Endothelial cell of umbilical vein (primary cell): ENCODE measurements around the gene ZNF385C. TPM values are rescaled to one million over a fixed set of nuclear protein-coding genes. Genes with fewer than 3 reads are reported as not detected.

Source experiments
- BruUV-seq: library from RNA; stranded (reverse); fragments of 400-500 nt; replicated peaks from 2 replicates; lab custom pipeline; 2021; lab: Mats Ljungman, UMichigan
- CTCF ChIA-PET: fragments of 300-600, 350-600 bp; sonication (Branson Sonifier 250); formaldehyde crosslinking; loops from one replicate; lab custom pipeline; 2021; ENCODE audit warnings: antibody characterized with exemption, inconsistent platforms; lab: Charles Lee
- POLR2A ChIA-PET: fragments of 300-600, 350-600 bp; sonication (Branson Sonifier 250); formaldehyde crosslinking; loops from one replicate; lab custom pipeline; 2021; ENCODE audit warnings: antibody characterized with exemption, inconsistent platforms; lab: Charles Lee
- DNase-seq: peaks from one replicate; pipeline ENCODE4 v3.0.0-alpha.2; 2011; ENCODE audit warnings: low read depth, low spot score
- FAIRE-seq: peaks from 2 replicates; lab custom pipeline; 2011; peaks lifted over from hg19 to GRCh38; lab: Jason Lieb, UNC
- H2AFZ ChIP-seq: 2 replicates; pipeline ENCODE4 v1.6.0; 2012; ENCODE audit warnings: low read depth, low read length, control low read depth, inconsistent platforms
- H3K27ac ChIP-seq: 2 replicates; pipeline ENCODE4 v1.5.1; 2011; ENCODE audit warnings: low read depth, mild to moderate bottlenecking, control low read depth, low read length, moderate library complexity; ENCODE audit not compliant: insufficient read depth
- H3K27me3 ChIP-seq, 2 experiments: 2 replicates each; pipeline versions ENCODE4 v1.6.0 to v1.6.1; 2011; ENCODE audit warnings: low read length in 2 of 2, mixed read lengths in 1 of 2; ENCODE audit not compliant: control insufficient read depth in 2 of 2, insufficient read depth in 2 of 2
- H3K36me3 ChIP-seq, 2 experiments: 2 replicates in 1 of 2; 3 replicates in 1 of 2; pipeline ENCODE4 v1.5.1; 2011; ENCODE audit warnings: low read length in 2 of 2, mild to moderate bottlenecking in 1 of 2, moderate library complexity in 1 of 2; ENCODE audit not compliant: control insufficient read depth in 2 of 2, insufficient read depth in 2 of 2; ENCODE audit errors: extremely low read depth in 1 of 2
- H3K4me1 ChIP-seq: 3 replicates; pipeline ENCODE4 v1.5.1; 2011; ENCODE audit warnings: mild to moderate bottlenecking, low read length; ENCODE audit not compliant: control insufficient read depth, insufficient read depth; ENCODE audit errors: extremely low read depth
- H3K4me2 ChIP-seq: 2 replicates; pipeline ENCODE4 v1.6.1; 2011; ENCODE audit warnings: low read length, control low read depth, mixed read lengths; ENCODE audit not compliant: insufficient read depth
- H3K4me3 ChIP-seq, 3 experiments: fragments of 200-600 bp in 1 of 3; sonication (generic), shearing (Covaris generic) in 1 of 3; replicated peaks in 1 of 3; 2 replicates each; pipeline ENCODE4 v1.5.1; 2011 to 2016; ENCODE audit warnings: control low read depth in 3 of 3, low read length in 3 of 3, mild to moderate bottlenecking in 2 of 3, inconsistent platforms in 1 of 3, low read depth in 1 of 3, moderate library complexity in 1 of 3; ENCODE audit not compliant: insufficient read depth in 1 of 3
- H3K79me2 ChIP-seq: 2 replicates; pipeline ENCODE4 v1.6.0; 2012; ENCODE audit warnings: low read length, inconsistent platforms; ENCODE audit not compliant: control insufficient read depth, insufficient read depth
- H3K9ac ChIP-seq: replicated peaks from 2 replicates; pipeline ENCODE3; 2011; ENCODE audit warnings: low read length, control low read depth; ENCODE audit not compliant: insufficient read depth; ENCODE audit errors: extremely low read depth
- H3K9me1 ChIP-seq: replicated peaks from 3 replicates; pipeline ENCODE4 v1.6.0; 2011; ENCODE audit warnings: mild to moderate bottlenecking, low read length; ENCODE audit not compliant: control insufficient read depth, insufficient read depth; ENCODE audit errors: extremely low read depth
- H3K9me3 ChIP-seq: replicated peaks from 2 replicates; pipeline ENCODE4 v1.5.1; 2012; ENCODE audit warnings: low read length, inconsistent platforms; ENCODE audit not compliant: control insufficient read depth, insufficient read depth
- H4K20me1 ChIP-seq: replicated peaks from 2 replicates; pipeline ENCODE3; 2011; ENCODE audit warnings: mild to moderate bottlenecking, low read length; ENCODE audit not compliant: control insufficient read depth, insufficient read depth; ENCODE audit errors: extremely low read depth
- EZH2 ChIP-seq: IDR thresholded peaks from 2 replicates; pipeline ENCODE4 v1.6.1; 2012; ENCODE audit warnings: borderline replicate concordance, low read depth, mild to moderate bottlenecking, moderate library complexity, low read length, inconsistent platforms; ENCODE audit not compliant: severe bottlenecking
- FOS ChIP-seq: IDR thresholded peaks from 2 replicates; pipeline ENCODE4 v1.6.1; 2011; ENCODE audit warnings: mild to moderate bottlenecking, low read length, moderate library complexity, borderline replicate concordance; ENCODE audit not compliant: insufficient read depth
- GATA2 ChIP-seq: IDR thresholded peaks from 2 replicates; pipeline ENCODE4 v1.7.0; 2011; ENCODE audit warnings: low read depth, mild to moderate bottlenecking, moderate library complexity, mixed read lengths, low read length; ENCODE audit not compliant: insufficient read length, insufficient read depth
- JUN ChIP-seq: IDR thresholded peaks from 2 replicates; pipeline ENCODE4 v1.6.1; 2011; ENCODE audit warnings: borderline replicate concordance, low read depth; ENCODE audit not compliant: insufficient read length, insufficient read depth
- MYC ChIP-seq: IDR thresholded peaks from one replicate; pipeline ENCODE4 v1.6.1; 2011; ENCODE audit warnings: mild to moderate bottlenecking, low read depth, low read length
- POLR2A ChIP-seq: IDR thresholded peaks from 2 replicates; pipeline ENCODE4 v1.6.1; 2012; ENCODE audit warnings: low read depth, mild to moderate bottlenecking, control low read depth, low read length
- POLR2AphosphoS5 ChIP-seq: IDR thresholded peaks from 2 replicates; pipeline ENCODE4 v1.6.1; 2012; ENCODE audit warnings: low read depth, mild to moderate bottlenecking, control low read depth, low read length, moderate library complexity; ENCODE audit not compliant: insufficient read depth
- dilution Hi-C: fragments of 300-500 bp; cut with MboI; formaldehyde crosslinking; loops from one replicate; pipeline ENCODE4 v1.15.0; 2019; ENCODE audit warnings: low sequenced_read_pairs; ENCODE audit not compliant: extremely low pct_ligation_motif_present
- intact Hi-C: fragments of 100-400 bp; cut with micrococcal nuclease; formaldehyde crosslinking; loops from one replicate; pipeline ENCODE4 v1.10.0; 2022
- polyA plus RNA-seq, 4 experiments: library from polyadenylated mRNA; depleted of rRNA in 3 of 4; stranded (reverse) in 3 of 4; unstranded in 1 of 4; fragments of >200 nt; gene quantifications; 2 replicates each; pipeline versions ENCODE4 v1.2.1 to v1.2.3, GENCODE V29; 2011 to 2012; ENCODE audit warnings: missing spikeins in 1 of 4
- total RNA-seq: library from RNA; stranded (reverse); gene quantifications from 2 replicates; pipeline ENCODE4 v1.2.3, GENCODE V29; 2021
- TF ChIP-seq, protein P1 (sequence below), 2 donors: IDR thresholded peaks; 1 replicate in 1 of 2; 2 replicates in 1 of 2; pipeline ENCODE4 v1.5.1; 2011; ENCODE audit warnings: low read length in 2 of 2, mild to moderate bottlenecking in 2 of 2, moderate library complexity in 2 of 2, control low read depth in 1 of 2, inconsistent platforms in 1 of 2, low read depth in 1 of 2; ENCODE audit not compliant: insufficient read depth in 1 of 2; ENCODE audit errors: extremely low read depth in 1 of 2
- TF ChIP-seq, protein P2 (sequence below): IDR thresholded peaks from 2 replicates; pipeline ENCODE4 v1.6.1; 2011; ENCODE audit not compliant: insufficient read depth, insufficient read length

ZNF385C gene
- total and polyA plus RNA-seq, 2 donors (not counting 3 experiments of a cell fraction or from before 2014, with no cell fraction given) = 0.07 TPM; not detected in 1

DNA sequence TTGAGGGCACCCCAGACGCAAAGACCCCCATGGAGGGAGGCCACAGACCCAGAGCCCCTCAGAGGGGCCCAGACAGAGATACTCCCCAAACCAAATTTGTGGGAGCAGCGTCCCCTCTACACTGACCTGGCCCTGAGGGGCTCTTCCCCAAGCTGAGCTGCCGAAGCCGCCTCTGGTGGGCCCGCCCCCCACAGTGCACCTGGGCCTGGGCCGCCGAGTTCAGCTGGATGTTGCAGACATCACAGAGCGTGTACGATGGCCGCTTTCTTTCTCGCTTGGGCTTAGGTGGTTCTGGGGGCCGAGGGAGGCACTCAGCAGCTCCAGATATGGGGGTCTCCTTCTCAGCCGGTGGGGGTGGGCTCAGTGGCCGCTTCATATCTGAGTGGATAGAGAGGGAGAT is 35.6 kb downstream of the ZNF385C start:
- Histone ChIP-seq H2AFZ (no peak overlapping the region), H3K27ac (no peak overlapping the region), H3K9me1 (no peaks in the 10 kb centered on the region), H3K9ac (no peak overlapping the region), H3K4me2 (no peak overlapping the region), H3K27me3 (no peaks in the 10 kb centered on the region), H4K20me1 (no peaks in the 10 kb centered on the region), H3K36me3 (no peaks in the 10 kb centered on the region), H3K9me3 (no peaks in the 10 kb centered on the region), H3K79me2 (no peaks in the 10 kb centered on the region), H3K4me3 (no peak overlapping the region), H3K4me1 (no peaks in the 10 kb centered on the region)
- TF ChIP-seq, protein P1, sequence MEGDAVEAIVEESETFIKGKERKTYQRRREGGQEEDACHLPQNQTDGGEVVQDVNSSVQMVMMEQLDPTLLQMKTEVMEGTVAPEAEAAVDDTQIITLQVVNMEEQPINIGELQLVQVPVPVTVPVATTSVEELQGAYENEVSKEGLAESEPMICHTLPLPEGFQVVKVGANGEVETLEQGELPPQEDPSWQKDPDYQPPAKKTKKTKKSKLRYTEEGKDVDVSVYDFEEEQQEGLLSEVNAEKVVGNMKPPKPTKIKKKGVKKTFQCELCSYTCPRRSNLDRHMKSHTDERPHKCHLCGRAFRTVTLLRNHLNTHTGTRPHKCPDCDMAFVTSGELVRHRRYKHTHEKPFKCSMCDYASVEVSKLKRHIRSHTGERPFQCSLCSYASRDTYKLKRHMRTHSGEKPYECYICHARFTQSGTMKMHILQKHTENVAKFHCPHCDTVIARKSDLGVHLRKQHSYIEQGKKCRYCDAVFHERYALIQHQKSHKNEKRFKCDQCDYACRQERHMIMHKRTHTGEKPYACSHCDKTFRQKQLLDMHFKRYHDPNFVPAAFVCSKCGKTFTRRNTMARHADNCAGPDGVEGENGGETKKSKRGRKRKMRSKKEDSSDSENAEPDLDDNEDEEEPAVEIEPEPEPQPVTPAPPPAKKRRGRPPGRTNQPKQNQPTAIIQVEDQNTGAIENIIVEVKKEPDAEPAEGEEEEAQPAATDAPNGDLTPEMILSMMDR (IDR thresholded peaks at IDR 0.05; ENCODE audit: extremely low read depth in 1 of 2, insufficient read depth in 1 of 2, low read depth in 1 of 2, low read length in 2 of 2) = no peak
- no peak for TF ChIP-seq POLR2A
- TF ChIP-seq, protein P2, sequence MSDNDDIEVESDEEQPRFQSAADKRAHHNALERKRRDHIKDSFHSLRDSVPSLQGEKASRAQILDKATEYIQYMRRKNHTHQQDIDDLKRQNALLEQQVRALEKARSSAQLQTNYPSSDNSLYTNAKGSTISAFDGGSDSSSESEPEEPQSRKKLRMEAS = no peak
- TF ChIP-seq EZH2 = no peak
- TF ChIP-seq JUN = no peak
- TF ChIP-seq GATA2 = no peak
- no peak for TF ChIP-seq POLR2AphosphoS5
- TF ChIP-seq FOS = no peak
- no peak for TF ChIP-seq MYC
- CTCF ChIA-PET = interaction anchor here (1.3 kb wide), 1 partner anchor 100 kb away, joined by 7 read pairs; no protein-coding TSS in a partner anchor
- FAIRE-seq = no peak
- no peak for DNase-seq
- POLR2A ChIA-PET = no interaction called here
- dilution Hi-C loops = no loop called here
- no TSS peak for BruUV-seq
- intact Hi-C loops = loop anchor here (1.0 kb wide), 1 partner anchor 37 kb away; no protein-coding TSS in a partner anchor
